Measurements from ENCODE around the gene ASB7. TPM values are rescaled to one million over a fixed set of nuclear protein-coding genes. Genes with fewer than 3 reads are reported as not detected.

The ASB7 gene
- total RNA-seq, 4 donors from 2014 or later = 29.9 to 45.3 (median 35.3) TPM

DNA sequence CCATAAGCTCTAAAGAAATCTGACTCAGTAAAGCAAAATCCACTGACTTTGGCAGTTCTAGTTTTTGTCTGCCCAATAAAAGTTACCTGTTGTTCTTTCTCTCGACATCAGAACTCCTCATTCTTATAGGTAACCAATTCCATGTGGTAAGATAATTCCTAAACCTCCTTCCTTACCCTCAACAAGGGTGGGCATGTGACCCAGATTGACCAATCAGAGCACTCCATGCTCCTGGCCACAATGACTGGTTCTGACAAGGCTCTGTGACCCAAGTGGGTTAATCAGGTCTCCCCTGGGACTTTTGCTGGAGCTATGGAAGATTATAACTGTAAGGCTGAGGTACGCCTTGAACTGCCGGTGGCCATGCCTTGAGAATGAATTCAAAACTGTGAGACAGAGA, 32.1 kb upstream of the ASB7 start:
- no peak for TF ChIP-seq POLR2AphosphoS5 (IDR thresholded peaks at IDR 0.05)
- no peak for TF ChIP-seq POLR2A (IDR thresholded peaks at IDR 0.05)
- no peak for TF ChIP-seq EP300 (IDR thresholded peaks at IDR 0.05; ENCODE audit: low read depth)
- TF ChIP-seq, protein P1, sequence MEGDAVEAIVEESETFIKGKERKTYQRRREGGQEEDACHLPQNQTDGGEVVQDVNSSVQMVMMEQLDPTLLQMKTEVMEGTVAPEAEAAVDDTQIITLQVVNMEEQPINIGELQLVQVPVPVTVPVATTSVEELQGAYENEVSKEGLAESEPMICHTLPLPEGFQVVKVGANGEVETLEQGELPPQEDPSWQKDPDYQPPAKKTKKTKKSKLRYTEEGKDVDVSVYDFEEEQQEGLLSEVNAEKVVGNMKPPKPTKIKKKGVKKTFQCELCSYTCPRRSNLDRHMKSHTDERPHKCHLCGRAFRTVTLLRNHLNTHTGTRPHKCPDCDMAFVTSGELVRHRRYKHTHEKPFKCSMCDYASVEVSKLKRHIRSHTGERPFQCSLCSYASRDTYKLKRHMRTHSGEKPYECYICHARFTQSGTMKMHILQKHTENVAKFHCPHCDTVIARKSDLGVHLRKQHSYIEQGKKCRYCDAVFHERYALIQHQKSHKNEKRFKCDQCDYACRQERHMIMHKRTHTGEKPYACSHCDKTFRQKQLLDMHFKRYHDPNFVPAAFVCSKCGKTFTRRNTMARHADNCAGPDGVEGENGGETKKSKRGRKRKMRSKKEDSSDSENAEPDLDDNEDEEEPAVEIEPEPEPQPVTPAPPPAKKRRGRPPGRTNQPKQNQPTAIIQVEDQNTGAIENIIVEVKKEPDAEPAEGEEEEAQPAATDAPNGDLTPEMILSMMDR (IDR thresholded peaks at IDR 0.05) = no peak
- in situ Hi-C loops (cut with MboI; ENCODE audit: low pct_ligation_motif_present in 1 of 4, low pct_unique_long_range_greater_than_20kb in 1 of 4, low sequenced_read_pairs in 3 of 4) (loop anchor here in 3 of 4 donors (5.0 to 25.0 kb wide), 4 partner anchors 223 to 633 kb away; partner anchors contain the start of gene ADAMTS17 (in 2 of the 3)), intact Hi-C loops (cut with DNase I; ENCODE audit: low total_unique reads) (no loop called here)
- Histone ChIP-seq H3K27ac (no peak overlapping the region), H3K9me3 (no peaks in the 10 kb centered on the region), H3K27me3 (no peaks in the 10 kb centered on the region), H3K4me3 (no peak overlapping the region), H3K4me1 (no peaks in the 10 kb centered on the region), H3K36me3 (peaks cover 0 to 12% (median 4%) of the 10 kb centered on the region in 4 donors)
- WGBS, 2 donors (ENCODE audit: low coverage in 1 of 2) = 92 to 96% methylated on average over 3 of the region's 3 CpGs
- DNase-seq = no peak

GRCh38 chr15:100570735-100571313, 31.6 kb upstream of the ASB7 start:
- in situ Hi-C loops (cut with MboI; ENCODE audit: low pct_ligation_motif_present in 1 of 4, low pct_unique_long_range_greater_than_20kb in 1 of 4, low sequenced_read_pairs in 3 of 4) = loop anchor here in 3 of 4 donors (5.0 to 25.0 kb wide), 4 partner anchors 224 to 634 kb away; partner anchors contain the start of gene ADAMTS17 (in 2 of the 3)
- 88 to 94% methylated on average over 4 of the region's 4 CpGs for WGBS, 2 donors (ENCODE audit: low coverage in 1 of 2)
- Histone ChIP-seq H3K9me3 (no peaks in the 10 kb centered on the region), H3K4me1 (no peaks in the 10 kb centered on the region), H3K36me3 (peaks cover 0 to 12% (median 4%) of the 10 kb centered on the region in 4 donors), H3K27ac (no peak overlapping the region), H3K27me3 (no peaks in the 10 kb centered on the region), H3K4me3 (no peak overlapping the region)
- intact Hi-C loops (cut with DNase I; ENCODE audit: low total_unique reads) = no loop called here
- TF ChIP-seq, protein P1 (IDR thresholded peaks at IDR 0.05) = no peak
- TF ChIP-seq EP300 (IDR thresholded peaks at IDR 0.05; ENCODE audit: low read depth) (no peak), POLR2A (IDR thresholded peaks at IDR 0.05) (no peak), POLR2AphosphoS5 (IDR thresholded peaks at IDR 0.05) (no peak)
- no peak for DNase-seq

DNA sequence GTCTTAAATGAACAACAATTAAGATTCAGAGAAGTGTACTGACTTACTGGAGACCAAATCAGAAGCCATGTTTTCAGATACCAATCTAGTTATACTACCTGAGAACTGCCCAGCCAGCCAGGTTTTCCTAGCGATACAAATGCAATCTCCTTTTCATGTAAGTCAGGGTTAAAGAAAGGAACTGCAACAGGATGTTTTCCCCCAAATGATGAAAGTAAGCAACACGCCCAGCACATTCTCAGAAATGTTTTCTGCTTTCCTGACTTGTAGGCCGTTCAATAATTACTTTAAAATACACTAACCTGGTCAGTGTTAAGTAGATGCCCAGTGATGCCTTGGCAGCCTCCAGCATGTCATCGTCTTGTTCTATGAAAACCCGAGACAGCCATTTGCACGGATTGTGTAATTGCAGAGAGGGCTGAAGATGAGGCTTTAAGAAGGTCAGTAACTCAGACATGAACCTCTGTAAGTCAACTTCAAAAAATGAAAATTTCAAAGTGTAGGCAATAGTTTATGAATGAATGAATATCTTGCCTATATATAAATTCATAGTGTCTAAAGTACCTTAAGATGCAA, 30.7 kb upstream of the ASB7 start:
- Histone ChIP-seq H3K27ac (no peak overlapping the region), H3K9me3 (no peaks in the 10 kb centered on the region), H3K4me3 (no peak overlapping the region), H3K36me3 (peaks cover 0 to 12% (median 4%) of the 10 kb centered on the region in 4 donors), H3K27me3 (no peaks in the 10 kb centered on the region), H3K4me1 (no peaks in the 10 kb centered on the region)
- TF ChIP-seq EP300 (IDR thresholded peaks at IDR 0.05; ENCODE audit: low read depth) (no peak), POLR2AphosphoS5 (IDR thresholded peaks at IDR 0.05) (no peak), POLR2A (IDR thresholded peaks at IDR 0.05) (no peak)
- TF ChIP-seq, protein P1 (IDR thresholded peaks at IDR 0.05) = no peak
- DNase-seq = no peak
- in situ Hi-C loops (cut with MboI; ENCODE audit: low pct_ligation_motif_present in 1 of 4, low pct_unique_long_range_greater_than_20kb in 1 of 4, low sequenced_read_pairs in 3 of 4) (loop anchor here in 3 of 4 donors (5.0 to 25.0 kb wide), 4 partner anchors 224 to 634 kb away; partner anchors contain the start of gene ADAMTS17 (in 2 of the 3)), intact Hi-C loops (cut with DNase I; ENCODE audit: low total_unique reads) (loop anchor here (2.0 kb wide), 1 partner anchor 221 kb away; no protein-coding TSS in a partner anchor)
- 71 to 84% methylated on average over 3 to 6 of the region's 6 CpGs for WGBS, 2 donors (ENCODE audit: low coverage in 1 of 2)

DNA sequence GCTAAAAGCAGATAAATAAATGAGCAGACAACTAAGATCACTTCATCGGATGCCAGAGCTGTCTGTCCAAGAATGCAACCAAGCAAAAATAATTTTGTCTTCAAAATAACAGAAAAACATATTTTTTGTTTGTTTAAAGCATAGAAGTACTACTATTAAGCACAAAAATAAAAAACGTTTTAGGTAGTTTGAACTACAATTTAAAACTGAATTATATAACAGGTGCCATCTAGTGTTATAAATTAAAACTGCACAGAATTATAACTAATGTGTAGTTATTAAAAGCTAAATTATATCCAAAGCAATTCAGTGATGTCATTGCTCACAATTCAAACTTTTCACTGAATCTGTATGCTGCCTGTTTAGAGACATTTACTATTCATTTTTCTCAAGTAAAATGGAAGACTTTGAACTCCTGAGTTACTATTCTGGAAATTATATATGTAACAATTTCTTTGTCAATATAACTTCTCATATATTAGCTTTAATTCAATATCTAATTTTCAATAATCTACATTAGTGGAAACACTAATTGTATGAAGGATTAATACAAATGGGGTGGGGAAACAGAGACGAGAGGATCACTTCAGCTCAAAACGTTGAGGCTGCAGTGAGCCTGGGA, 29.9 kb upstream of the ASB7 start:
- no peak for DNase-seq
- Histone ChIP-seq H3K4me3 (no peak overlapping the region), H3K27me3 (no peaks in the 10 kb centered on the region), H3K4me1 (no peaks in the 10 kb centered on the region), H3K36me3 (peaks cover 0 to 12% (median 4%) of the 10 kb centered on the region in 4 donors), H3K27ac (no peak overlapping the region), H3K9me3 (no peaks in the 10 kb centered on the region)
- 66 to 72% methylated on average over 4 of the region's 4 CpGs for WGBS, 2 donors (ENCODE audit: low coverage in 1 of 2)
- intact Hi-C loops (cut with DNase I; ENCODE audit: low total_unique reads) = loop anchor here (2.0 kb wide), 1 partner anchor 222 kb away; no protein-coding TSS in a partner anchor
- no peak for TF ChIP-seq EP300 (IDR thresholded peaks at IDR 0.05; ENCODE audit: low read depth)
- TF ChIP-seq, protein P1 (IDR thresholded peaks at IDR 0.05) = peak; percentile 35 to 66 (median 54)
- in situ Hi-C loops (cut with MboI; ENCODE audit: low pct_ligation_motif_present in 1 of 4, low pct_unique_long_range_greater_than_20kb in 1 of 4, low sequenced_read_pairs in 3 of 4) = loop anchor here in 3 of 4 donors (5.0 to 25.0 kb wide), 4 partner anchors 225 to 635 kb away; partner anchors contain the start of gene ADAMTS17 (in 2 of the 3)

Measured in transverse colon (tissue), 4 donors.